AG09309 (cell line): Measurements from ENCODE around the gene DST.

Source experiments
- DNase-seq: peaks from one replicate; pipeline ENCODE4 v3.0.0-alpha.2; 2010; ENCODE audit warnings: low read depth
- H3K4me3 ChIP-seq: 2 replicates; pipeline ENCODE4 v1.5.1; 2011; ENCODE audit warnings: mild to moderate bottlenecking, low read depth, low read length, moderate library complexity; ENCODE audit not compliant: control insufficient read depth
- TF ChIP-seq, protein P1 (sequence below): IDR thresholded peaks from 2 replicates; pipeline ENCODE4 v1.5.1; 2011; ENCODE audit warnings: mild to moderate bottlenecking, low read depth, low read length, inconsistent platforms; ENCODE audit not compliant: insufficient read depth, control insufficient read depth; ENCODE audit errors: missing control alignments

DST gene

DNA sequence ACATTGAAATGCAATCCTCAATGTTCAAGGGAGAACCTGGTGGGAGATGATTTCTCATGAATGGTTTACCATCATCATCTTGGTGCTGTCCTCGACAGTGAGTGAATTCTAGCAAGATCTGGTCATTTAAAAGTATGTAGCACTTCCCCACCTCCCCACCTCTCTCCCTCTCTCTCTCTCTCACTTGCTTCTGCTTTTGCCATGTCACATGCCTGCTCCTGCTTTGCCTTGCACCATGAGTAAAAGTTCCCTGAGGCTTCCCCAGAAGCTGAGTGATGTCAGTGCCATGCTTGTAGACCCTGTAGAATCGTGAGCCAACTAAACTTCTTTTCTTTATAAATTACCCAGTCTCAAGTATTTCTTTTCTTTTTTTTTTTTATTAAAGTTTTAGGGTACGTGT lies 60.5 kb downstream of the DST start:
- H3K4me3 ChIP-seq, result no peak overlapping the region
- TF ChIP-seq, protein P1, sequence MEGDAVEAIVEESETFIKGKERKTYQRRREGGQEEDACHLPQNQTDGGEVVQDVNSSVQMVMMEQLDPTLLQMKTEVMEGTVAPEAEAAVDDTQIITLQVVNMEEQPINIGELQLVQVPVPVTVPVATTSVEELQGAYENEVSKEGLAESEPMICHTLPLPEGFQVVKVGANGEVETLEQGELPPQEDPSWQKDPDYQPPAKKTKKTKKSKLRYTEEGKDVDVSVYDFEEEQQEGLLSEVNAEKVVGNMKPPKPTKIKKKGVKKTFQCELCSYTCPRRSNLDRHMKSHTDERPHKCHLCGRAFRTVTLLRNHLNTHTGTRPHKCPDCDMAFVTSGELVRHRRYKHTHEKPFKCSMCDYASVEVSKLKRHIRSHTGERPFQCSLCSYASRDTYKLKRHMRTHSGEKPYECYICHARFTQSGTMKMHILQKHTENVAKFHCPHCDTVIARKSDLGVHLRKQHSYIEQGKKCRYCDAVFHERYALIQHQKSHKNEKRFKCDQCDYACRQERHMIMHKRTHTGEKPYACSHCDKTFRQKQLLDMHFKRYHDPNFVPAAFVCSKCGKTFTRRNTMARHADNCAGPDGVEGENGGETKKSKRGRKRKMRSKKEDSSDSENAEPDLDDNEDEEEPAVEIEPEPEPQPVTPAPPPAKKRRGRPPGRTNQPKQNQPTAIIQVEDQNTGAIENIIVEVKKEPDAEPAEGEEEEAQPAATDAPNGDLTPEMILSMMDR, result no peak
- no peak for DNase-seq

DNA sequence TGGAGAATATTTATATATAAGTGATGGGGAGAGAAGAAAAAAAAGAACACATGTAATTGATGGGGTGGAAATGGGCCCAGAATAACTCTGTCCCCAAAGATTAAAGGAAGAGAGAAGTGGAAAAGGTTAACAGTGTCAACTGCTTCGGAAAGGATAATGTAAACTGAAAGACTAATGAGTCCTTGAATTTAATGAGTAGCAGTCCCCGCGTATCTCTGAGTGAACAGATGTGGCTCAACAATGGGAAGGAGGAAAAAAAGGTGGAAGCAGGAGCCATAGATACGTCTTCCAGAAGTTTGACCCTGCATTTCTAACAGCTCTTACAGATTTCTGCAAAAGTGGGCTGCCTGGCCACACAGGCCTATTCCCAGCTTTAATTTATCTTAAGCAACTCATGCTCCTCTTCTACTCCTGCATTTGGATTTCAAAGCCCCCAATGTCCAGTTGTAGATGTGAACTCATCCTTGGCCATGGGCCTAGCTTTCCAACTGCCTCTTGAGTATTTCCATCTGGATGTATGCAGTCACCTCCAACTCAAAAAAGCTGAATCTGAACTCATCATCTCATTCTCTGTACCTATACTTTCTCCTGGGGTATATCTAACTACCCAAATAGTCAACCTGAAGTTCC lies 61.3 kb downstream of the DST start:
- no peak for DNase-seq
- no peak overlapping the region for H3K4me3 ChIP-seq
- TF ChIP-seq, protein P1, result no peak

DNA sequence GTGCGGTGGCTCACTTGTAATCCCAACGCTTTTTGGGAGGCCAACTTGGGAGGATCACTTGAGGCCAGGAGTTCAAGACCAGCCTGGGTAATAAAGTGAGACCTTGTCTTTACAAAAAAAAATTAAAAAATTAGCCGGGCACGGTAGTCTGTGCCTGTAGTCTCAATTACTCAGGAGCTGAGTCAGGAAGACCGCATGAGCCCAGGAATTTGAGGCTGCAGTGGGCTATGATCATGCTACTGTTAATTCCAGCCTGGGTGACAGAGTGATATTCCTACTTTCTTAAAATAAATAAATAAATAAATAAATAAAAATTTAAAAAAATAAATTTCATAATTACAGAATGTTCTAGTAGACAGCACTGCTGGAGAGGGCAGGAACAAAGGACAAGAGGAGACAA lies 62.4 kb downstream of the DST start:
- TF ChIP-seq, protein P1, result no peak
- DNase-seq, result no peak

DNA sequence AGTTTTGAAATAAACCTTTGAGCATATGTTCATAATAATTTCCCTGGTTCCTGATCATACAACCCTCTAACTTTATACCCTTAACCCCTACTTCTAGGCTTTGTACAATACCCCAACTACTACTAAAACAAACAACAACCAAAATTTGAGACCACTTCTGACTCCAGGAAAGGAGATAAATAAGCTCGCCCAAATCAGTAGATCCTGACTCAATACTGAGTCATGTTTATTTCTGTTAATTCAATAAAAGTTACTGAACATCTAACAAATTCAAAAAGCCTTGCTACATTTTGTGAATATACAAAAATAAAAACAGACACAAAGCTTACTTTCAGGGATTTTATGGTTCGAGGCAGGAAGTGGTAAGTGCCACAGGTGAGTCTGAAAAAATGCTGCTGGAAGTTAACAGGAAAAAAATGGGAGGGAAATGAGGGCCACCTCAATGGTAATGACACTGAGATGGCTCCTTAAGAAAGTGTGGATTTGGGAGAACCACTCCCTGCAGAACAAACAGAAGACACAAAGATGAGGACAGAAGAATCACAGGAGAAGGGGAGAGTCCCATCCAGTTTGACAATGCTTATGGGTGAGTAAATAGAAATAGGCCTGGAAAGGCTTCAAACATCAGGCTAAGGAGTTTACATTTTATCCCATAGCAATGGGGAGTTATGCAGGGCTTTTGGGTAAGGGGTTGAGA lies 63.4 kb downstream of the DST start:
- DNase-seq, result no peak
- TF ChIP-seq, protein P1, result no peak
- no peak overlapping the region for H3K4me3 ChIP-seq

More for the DNA sequence above, 62.4 kb downstream of the DST start:
- H3K4me3 ChIP-seq, result no peak overlapping the region

DNA sequence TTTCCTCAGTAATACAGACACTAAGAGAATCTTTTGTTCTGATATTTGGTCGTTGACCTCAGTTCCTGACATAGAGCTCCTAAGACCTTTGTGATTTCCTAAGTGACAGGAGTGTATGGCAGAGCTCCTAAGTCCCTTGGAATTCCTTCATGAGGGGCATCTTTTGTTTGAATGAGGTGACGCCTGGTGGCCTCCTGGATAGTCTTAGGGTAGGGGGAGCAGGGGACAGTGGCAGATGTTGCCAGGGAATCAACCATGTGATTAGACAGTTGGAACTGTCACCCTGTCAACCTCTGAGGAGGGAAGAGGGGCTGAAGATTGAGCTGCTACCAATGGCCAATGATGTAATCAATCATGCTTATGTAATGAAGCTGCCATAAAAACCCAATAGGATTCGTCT lies 67.0 kb downstream of the DST start:
- DNase-seq, result no peak
- no peak overlapping the region for H3K4me3 ChIP-seq
- TF ChIP-seq, protein P1, result no peak

DNA sequence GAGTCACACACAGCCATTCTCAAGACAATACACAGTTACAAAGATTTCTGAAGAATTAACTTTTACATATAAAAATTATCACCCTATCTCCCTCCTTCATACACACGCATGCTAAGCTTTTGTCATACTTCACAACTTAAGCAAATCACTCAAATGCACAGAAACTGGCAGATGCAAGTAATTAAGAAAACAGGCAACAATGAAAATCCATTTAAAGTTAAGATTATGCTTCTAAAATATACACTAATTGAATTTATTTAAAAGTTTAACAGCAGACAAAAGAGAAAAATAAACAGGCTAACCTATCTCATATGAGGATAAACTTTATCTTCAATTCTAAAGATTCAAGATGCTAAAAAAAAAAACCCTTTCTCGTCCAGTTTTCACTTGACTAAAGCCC lies 68.4 kb downstream of the DST start:
- H3K4me3 ChIP-seq, result no peak overlapping the region
- TF ChIP-seq, protein P1, result no peak
- no peak for DNase-seq
